ENCODE data around the gene SLC46A3. TPM values are rescaled to one million over a fixed set of nuclear protein-coding genes. Genes with fewer than 3 reads are reported as not detected.

Gene SLC46A3
- total RNA-seq, 1 donor from 2014 or later, result 6.1 TPM

DNA sequence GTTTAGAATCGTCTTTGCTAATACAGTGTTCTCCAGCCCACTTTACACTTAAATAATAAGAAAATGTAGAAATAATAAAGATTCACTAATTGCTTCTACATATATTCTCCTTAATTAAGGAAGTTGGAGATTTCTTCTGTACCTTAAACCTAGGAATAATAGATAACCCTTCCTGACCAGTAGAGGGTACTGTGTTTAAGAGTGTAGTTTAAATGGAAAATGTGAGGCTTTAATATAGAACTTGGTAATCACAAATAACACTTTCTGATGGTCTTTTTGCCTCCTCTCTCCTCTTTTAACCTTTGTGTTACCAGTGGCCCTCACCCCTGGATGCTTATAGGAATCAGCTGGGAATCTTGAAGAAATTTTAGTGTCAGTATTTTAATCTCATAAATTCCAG, 39.1 kb downstream of the SLC46A3 start:
- Histone ChIP-seq H2AFZ (ENCODE audit: low read depth, low read length) (no peak overlapping the region), H3K9me3 (ENCODE audit: insufficient read depth, low read depth, low read length) (no peaks in the 10 kb centered on the region), H3K9ac (ENCODE audit: low read length) (no peak overlapping the region), H3K27me3 (ENCODE audit: insufficient read depth, low read length) (no peaks in the 10 kb centered on the region), H3K27ac (ENCODE audit: low read depth, low read length) (no peak overlapping the region), H3K79me2 (ENCODE audit: insufficient read depth, low read length) (peaks cover under 1% of the 10 kb centered on the region), H3K4me3 (ENCODE audit: insufficient read depth, low read depth, low read length) (no peak overlapping the region), H4K20me1 (ENCODE audit: insufficient read depth, low read length) (peaks cover 19% of the 10 kb centered on the region), H3K4me2 (ENCODE audit: low read length) (no peak overlapping the region), H3K4me1 (ENCODE audit: insufficient read depth, low read length) (no peaks in the 10 kb centered on the region), H3K36me3 (ENCODE audit: insufficient read depth, low read length) (peaks cover 27% of the 10 kb centered on the region)
- TF ChIP-seq, protein P1, sequence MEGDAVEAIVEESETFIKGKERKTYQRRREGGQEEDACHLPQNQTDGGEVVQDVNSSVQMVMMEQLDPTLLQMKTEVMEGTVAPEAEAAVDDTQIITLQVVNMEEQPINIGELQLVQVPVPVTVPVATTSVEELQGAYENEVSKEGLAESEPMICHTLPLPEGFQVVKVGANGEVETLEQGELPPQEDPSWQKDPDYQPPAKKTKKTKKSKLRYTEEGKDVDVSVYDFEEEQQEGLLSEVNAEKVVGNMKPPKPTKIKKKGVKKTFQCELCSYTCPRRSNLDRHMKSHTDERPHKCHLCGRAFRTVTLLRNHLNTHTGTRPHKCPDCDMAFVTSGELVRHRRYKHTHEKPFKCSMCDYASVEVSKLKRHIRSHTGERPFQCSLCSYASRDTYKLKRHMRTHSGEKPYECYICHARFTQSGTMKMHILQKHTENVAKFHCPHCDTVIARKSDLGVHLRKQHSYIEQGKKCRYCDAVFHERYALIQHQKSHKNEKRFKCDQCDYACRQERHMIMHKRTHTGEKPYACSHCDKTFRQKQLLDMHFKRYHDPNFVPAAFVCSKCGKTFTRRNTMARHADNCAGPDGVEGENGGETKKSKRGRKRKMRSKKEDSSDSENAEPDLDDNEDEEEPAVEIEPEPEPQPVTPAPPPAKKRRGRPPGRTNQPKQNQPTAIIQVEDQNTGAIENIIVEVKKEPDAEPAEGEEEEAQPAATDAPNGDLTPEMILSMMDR (IDR thresholded peaks at IDR 0.05; ENCODE audit: insufficient read depth, low read depth, low read length), result peak; percentile 29
- TF ChIP-seq EZH2 (IDR thresholded peaks at IDR 0.05; ENCODE audit: insufficient read depth, low read length), result no peak
- Mint-ChIP-seq H3K27me3 (ENCODE audit: low read depth, unreplicated experiment) (no peaks in the 10 kb centered on the region), H3K36me3 (ENCODE audit: low read depth, unreplicated experiment) (no peaks in the 10 kb centered on the region), H3K27ac (ENCODE audit: unreplicated experiment) (no peak overlapping the region), H3K4me1 (ENCODE audit: low read depth, unreplicated experiment) (no peaks in the 10 kb centered on the region), H3K9me3 (ENCODE audit: unreplicated experiment) (no peaks in the 10 kb centered on the region), H3K4me3 (ENCODE audit: unreplicated experiment) (no peak overlapping the region)
- DNase-seq (ENCODE audit: low read depth) (no peak), FAIRE-seq (peak; percentile 52)

- Mint-ChIP-seq H3K9me3 (ENCODE audit: unreplicated experiment) (no peaks in the 10 kb centered on the region), H3K27ac (ENCODE audit: unreplicated experiment) (no peak overlapping the region), H3K4me1 (ENCODE audit: low read depth, unreplicated experiment) (no peaks in the 10 kb centered on the region), H3K36me3 (ENCODE audit: low read depth, unreplicated experiment) (no peaks in the 10 kb centered on the region), H3K27me3 (ENCODE audit: low read depth, unreplicated experiment) (no peaks in the 10 kb centered on the region), H3K4me3 (ENCODE audit: unreplicated experiment) (no peak overlapping the region)
- Histone ChIP-seq H3K27me3 (ENCODE audit: insufficient read depth, low read length) (no peaks in the 10 kb centered on the region), H3K9me3 (ENCODE audit: insufficient read depth, low read depth, low read length) (no peaks in the 10 kb centered on the region), H3K79me2 (ENCODE audit: insufficient read depth, low read length) (peaks cover 7% of the 10 kb centered on the region), H3K4me2 (ENCODE audit: low read length) (no peak overlapping the region), H3K36me3 (ENCODE audit: insufficient read depth, low read length) (peaks cover 36% of the 10 kb centered on the region), H4K20me1 (ENCODE audit: insufficient read depth, low read length) (peaks cover 28% of the 10 kb centered on the region), H2AFZ (ENCODE audit: low read depth, low read length) (no peak overlapping the region), H3K27ac (ENCODE audit: low read depth, low read length) (no peak overlapping the region), H3K4me1 (ENCODE audit: insufficient read depth, low read length) (no peaks in the 10 kb centered on the region), H3K9ac (ENCODE audit: low read length) (no peak overlapping the region), H3K4me3 (ENCODE audit: insufficient read depth, low read depth, low read length) (no peak overlapping the region)
- FAIRE-seq (no peak), DNase-seq (ENCODE audit: low read depth) (no peak)
- TF ChIP-seq EZH2 (IDR thresholded peaks at IDR 0.05; ENCODE audit: insufficient read depth, low read length), result no peak
These were observed 40.0 kb downstream of the SLC46A3 start for GRCh38 chr13:28678809-28679208.

DNA sequence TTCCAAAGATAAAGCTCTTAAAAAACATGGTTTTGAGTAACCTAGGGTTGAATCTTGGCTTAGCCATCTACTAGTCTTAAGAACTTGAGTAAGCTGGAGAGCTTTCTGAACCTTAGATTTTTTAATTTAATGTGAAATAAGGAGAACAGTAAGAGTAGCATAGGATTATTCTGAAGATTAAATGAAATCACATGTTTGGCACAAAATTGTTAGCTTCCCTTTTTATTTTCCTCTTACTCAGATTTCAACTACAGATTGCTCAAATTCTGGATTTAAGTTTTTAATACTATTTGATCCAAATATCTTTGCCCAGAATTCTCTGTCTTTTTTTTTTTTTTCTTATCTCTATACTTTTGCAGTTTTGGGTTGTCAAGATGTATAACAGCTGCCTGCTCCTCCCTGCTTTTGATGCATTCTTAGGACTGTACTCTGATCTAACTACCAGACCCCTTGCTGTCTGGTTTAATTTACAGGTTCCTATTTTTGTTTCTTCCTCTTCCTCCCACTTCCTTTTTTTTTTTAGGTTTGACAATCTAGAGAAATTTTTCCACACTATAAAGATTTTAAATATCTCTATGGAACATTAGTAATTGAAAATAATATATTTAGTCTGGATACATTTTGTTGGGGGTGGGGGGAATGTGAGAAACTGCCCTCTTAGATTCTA, 47.5 kb downstream of the SLC46A3 start:
- Histone ChIP-seq H4K20me1 (ENCODE audit: insufficient read depth, low read length) (peaks cover 67% of the 10 kb centered on the region), H3K27me3 (ENCODE audit: insufficient read depth, low read length) (no peaks in the 10 kb centered on the region), H3K4me2 (ENCODE audit: low read length) (no peak overlapping the region), H3K27ac (ENCODE audit: low read depth, low read length) (no peak overlapping the region), H3K79me2 (ENCODE audit: insufficient read depth, low read length) (peaks cover 29% of the 10 kb centered on the region), H3K9me3 (ENCODE audit: insufficient read depth, low read depth, low read length) (no peaks in the 10 kb centered on the region), H3K4me3 (ENCODE audit: insufficient read depth, low read depth, low read length) (no peak overlapping the region), H3K36me3 (ENCODE audit: insufficient read depth, low read length) (peaks cover 69% of the 10 kb centered on the region), H3K4me1 (ENCODE audit: insufficient read depth, low read length) (no peaks in the 10 kb centered on the region), H2AFZ (ENCODE audit: low read depth, low read length) (no peak overlapping the region), H3K9ac (ENCODE audit: low read length) (no peak overlapping the region)
- no peaks in the 10 kb centered on the region for H3K4me1 Mint-ChIP-seq (ENCODE audit: low read depth, unreplicated experiment)
- no peak overlapping the region for H3K27ac Mint-ChIP-seq (ENCODE audit: unreplicated experiment)
- H3K36me3 Mint-ChIP-seq (ENCODE audit: low read depth, unreplicated experiment), result peaks cover 7% of the 10 kb centered on the region
- TF ChIP-seq, protein P1 (IDR thresholded peaks at IDR 0.05; ENCODE audit: insufficient read depth, low read depth, low read length), result no peak
- no peak for TF ChIP-seq EZH2 (IDR thresholded peaks at IDR 0.05; ENCODE audit: insufficient read depth, low read length)
- no peaks in the 10 kb centered on the region for H3K9me3 Mint-ChIP-seq (ENCODE audit: unreplicated experiment)
- FAIRE-seq (no peak), DNase-seq (ENCODE audit: low read depth) (no peak)
- no peak overlapping the region for H3K4me3 Mint-ChIP-seq (ENCODE audit: unreplicated experiment)
- no peaks in the 10 kb centered on the region for H3K27me3 Mint-ChIP-seq (ENCODE audit: low read depth, unreplicated experiment)
